ENCODE data around the gene CEP112. TPM values are rescaled to one million over a fixed set of nuclear protein-coding genes. Genes with fewer than 3 reads are reported as not detected.

Gene CEP112
- total and polyA plus RNA-seq, 7 donors: 4.5 to 19.4 (median 9.7) TPM

DNA sequence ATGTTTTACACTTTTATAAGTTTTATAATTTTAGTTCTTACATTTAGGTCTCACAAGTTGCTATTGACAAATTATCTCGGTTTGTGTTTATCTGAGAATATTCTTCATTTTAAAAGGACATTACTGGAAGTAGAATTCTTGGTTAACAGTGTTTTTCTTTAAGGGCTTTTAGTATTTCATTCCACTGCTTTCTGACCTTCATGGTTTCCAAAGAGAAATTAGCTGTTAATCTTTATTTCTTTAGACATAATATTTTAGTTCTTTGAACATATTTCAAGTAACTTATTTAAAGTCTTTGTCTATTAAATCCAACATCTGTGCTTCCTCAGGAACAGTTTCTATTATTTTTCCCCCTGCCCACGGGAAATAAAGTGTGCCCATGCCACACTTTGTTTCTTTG, 390.4 kb downstream of the CEP112 start:
- WGBS, 3 donors: 93 to 100% (median 95%) methylated on average over 2 of the region's 2 CpGs
- no peaks in the 10 kb centered on the region for H3K27me3 ChIP-seq (ENCODE audit: insufficient read depth in 3 of 3, low read length in 2 of 3)
- no peak for DNase-seq
- TF ChIP-seq, protein P1, sequence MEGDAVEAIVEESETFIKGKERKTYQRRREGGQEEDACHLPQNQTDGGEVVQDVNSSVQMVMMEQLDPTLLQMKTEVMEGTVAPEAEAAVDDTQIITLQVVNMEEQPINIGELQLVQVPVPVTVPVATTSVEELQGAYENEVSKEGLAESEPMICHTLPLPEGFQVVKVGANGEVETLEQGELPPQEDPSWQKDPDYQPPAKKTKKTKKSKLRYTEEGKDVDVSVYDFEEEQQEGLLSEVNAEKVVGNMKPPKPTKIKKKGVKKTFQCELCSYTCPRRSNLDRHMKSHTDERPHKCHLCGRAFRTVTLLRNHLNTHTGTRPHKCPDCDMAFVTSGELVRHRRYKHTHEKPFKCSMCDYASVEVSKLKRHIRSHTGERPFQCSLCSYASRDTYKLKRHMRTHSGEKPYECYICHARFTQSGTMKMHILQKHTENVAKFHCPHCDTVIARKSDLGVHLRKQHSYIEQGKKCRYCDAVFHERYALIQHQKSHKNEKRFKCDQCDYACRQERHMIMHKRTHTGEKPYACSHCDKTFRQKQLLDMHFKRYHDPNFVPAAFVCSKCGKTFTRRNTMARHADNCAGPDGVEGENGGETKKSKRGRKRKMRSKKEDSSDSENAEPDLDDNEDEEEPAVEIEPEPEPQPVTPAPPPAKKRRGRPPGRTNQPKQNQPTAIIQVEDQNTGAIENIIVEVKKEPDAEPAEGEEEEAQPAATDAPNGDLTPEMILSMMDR (IDR thresholded peaks at IDR 0.05): no peak
- H3K27ac ChIP-seq: no peak overlapping the region
- peaks cover 15% of the 10 kb centered on the region for H3K9me3 ChIP-seq
- ATAC-seq: no peak
- H3K4me1 ChIP-seq: no peaks in the 10 kb centered on the region
- H3K36me3 ChIP-seq (ENCODE audit: insufficient read depth in 1 of 2, low read depth in 1 of 2): no peaks in the 10 kb centered on the region
- intact Hi-C loops (cut with DNase I): no loop called here
- no peak overlapping the region for H3K4me3 ChIP-seq

DNA sequence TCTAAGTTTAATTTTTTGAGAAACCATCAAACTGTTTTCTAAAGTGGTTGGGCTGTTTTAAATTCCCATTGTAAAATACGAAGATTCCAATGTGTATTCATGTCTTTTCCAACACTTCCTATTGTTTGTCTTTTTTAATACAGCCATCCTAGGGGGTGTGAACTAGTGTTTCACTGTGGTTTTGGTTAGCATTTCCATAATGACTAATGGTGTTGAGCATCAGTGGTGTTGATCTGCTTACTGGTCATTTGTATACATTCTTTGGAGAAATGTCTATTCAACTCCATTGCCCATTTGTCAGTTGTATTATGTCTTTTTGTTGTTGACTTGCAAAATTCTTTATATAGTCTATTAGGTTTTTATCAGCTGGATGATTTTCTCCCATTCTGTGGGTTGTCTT, 391.3 kb downstream of the CEP112 start:
- intact Hi-C loops (cut with DNase I): no loop called here
- Histone ChIP-seq H3K4me1 (no peaks in the 10 kb centered on the region), H3K36me3 (ENCODE audit: insufficient read depth in 1 of 2, low read depth in 1 of 2) (no peaks in the 10 kb centered on the region), H3K27ac (no peak overlapping the region), H3K4me3 (no peak overlapping the region), H3K27me3 (ENCODE audit: insufficient read depth in 3 of 3, low read length in 2 of 3) (no peaks in the 10 kb centered on the region), H3K9me3 (peaks cover 15% of the 10 kb centered on the region)
- 97 to 100% (median 99%) methylated on average over 1 of the region's 1 CpG for WGBS, 3 donors
- TF ChIP-seq, protein P1 (IDR thresholded peaks at IDR 0.05): no peak
- ATAC-seq (no peak), DNase-seq (no peak)

DNA sequence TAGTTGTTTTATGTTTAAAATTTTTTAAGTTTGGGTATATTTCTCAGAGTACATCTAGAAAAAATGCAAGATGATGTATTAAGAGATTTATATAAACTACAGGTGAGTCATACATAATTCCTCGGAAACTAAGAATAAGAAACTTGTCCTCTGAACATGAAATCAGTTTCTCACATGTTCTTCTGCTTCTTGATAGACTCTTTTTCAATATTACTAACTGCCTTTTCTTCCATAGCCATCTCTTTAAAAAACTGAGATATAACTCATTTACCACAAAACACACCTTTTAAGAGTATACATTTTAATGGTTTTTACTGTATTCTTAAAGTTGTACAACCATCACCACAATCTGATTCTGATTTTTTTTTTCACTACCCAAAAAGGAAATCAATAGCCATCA, 392.1 kb downstream of the CEP112 start:
- H3K27ac ChIP-seq: no peak overlapping the region
- TF ChIP-seq, protein P1 (IDR thresholded peaks at IDR 0.05): no peak
- no peak for ATAC-seq
- intact Hi-C loops (cut with DNase I): loop anchor here in 1 of 2 donors (10.0 kb wide), 2 partner anchors 345 to 505 kb away; no protein-coding TSS in a partner anchor
- H3K4me3 ChIP-seq: no peak overlapping the region
- peaks cover 15% of the 10 kb centered on the region for H3K9me3 ChIP-seq
- DNase-seq: no peak
- H3K36me3 ChIP-seq (ENCODE audit: insufficient read depth in 1 of 2, low read depth in 1 of 2): no peaks in the 10 kb centered on the region
- H3K27me3 ChIP-seq (ENCODE audit: insufficient read depth in 3 of 3, low read length in 2 of 3): no peaks in the 10 kb centered on the region
- H3K4me1 ChIP-seq: no peaks in the 10 kb centered on the region
- 96 to 100% (median 97%) methylated on average over 1 of the region's 1 CpG for WGBS, 3 donors

DNA sequence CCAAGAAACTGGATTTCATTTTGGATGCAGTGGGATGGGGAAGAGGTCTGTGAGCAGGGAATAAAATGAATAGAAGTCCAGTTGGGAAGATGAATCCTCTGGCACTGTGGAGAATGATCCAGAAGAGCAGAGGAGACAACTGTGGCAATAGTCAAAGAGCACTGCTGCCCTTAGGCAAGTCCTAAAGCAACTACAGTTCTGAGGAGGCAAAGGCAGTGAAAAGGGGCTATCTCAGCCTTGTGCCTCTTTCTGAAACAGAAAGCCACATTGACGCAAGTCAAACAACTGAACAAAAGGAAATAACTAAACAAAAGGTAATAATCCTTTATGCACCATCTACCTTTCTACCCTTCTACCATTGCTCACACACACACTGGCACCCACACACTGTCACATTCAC, 392.5 kb downstream of the CEP112 start:
- Histone ChIP-seq H3K4me3 (no peak overlapping the region), H3K36me3 (ENCODE audit: insufficient read depth in 1 of 2, low read depth in 1 of 2) (no peaks in the 10 kb centered on the region), H3K9me3 (peaks cover 15% of the 10 kb centered on the region), H3K27ac (no peak overlapping the region), H3K4me1 (no peaks in the 10 kb centered on the region), H3K27me3 (ENCODE audit: insufficient read depth in 3 of 3, low read length in 2 of 3) (no peaks in the 10 kb centered on the region)
- DNase-seq: no peak
- TF ChIP-seq, protein P1 (IDR thresholded peaks at IDR 0.05): no peak
- ATAC-seq: no peak
- 92 to 94% (median 94%) methylated on average over 1 of the region's 1 CpG for WGBS, 3 donors
- intact Hi-C loops (cut with DNase I): loop anchor here in 1 of 2 donors (10.0 kb wide), 2 partner anchors 345 to 505 kb away; no protein-coding TSS in a partner anchor

DNA sequence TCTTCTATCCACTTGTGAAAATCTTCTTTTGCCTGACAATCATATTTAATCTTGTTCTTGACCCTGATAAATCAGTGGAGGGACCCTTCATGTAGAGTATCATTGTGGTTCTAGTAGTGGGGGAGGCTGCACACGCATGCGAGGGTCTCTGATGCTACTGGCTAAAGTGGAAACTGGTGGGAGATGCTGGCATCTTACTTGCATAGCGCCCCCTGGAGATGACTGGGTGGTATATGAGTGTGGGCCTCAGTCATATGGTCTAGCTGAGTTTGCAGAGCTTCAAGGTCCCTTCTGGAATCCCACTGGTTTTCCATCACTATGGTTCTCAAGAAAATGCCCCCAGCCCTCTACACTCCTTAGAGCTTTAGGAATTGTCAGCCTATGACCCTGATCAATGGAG, 394.1 kb downstream of the CEP112 start:
- no peaks in the 10 kb centered on the region for H3K4me1 ChIP-seq
- intact Hi-C loops (cut with DNase I): loop anchor here in 1 of 2 donors (10.0 kb wide), 2 partner anchors 343 to 503 kb away; no protein-coding TSS in a partner anchor
- H3K27ac ChIP-seq: no peak overlapping the region
- DNase-seq: no peak
- no peak overlapping the region for H3K4me3 ChIP-seq
- H3K36me3 ChIP-seq (ENCODE audit: insufficient read depth in 1 of 2, low read depth in 1 of 2): no peaks in the 10 kb centered on the region
- TF ChIP-seq, protein P1 (IDR thresholded peaks at IDR 0.05): no peak
- H3K9me3 ChIP-seq: peaks cover 11% of the 10 kb centered on the region
- no peak for ATAC-seq
- WGBS, 3 donors: 63 to 67% (median 67%) methylated on average over 3 of the region's 3 CpGs
- no peaks in the 10 kb centered on the region for H3K27me3 ChIP-seq (ENCODE audit: insufficient read depth in 3 of 3, low read length in 2 of 3)
